B cell (primary cell): Measurements from ENCODE around the gene FBXW4. TPM values are rescaled to one million over a fixed set of nuclear protein-coding genes. Genes with fewer than 3 reads are reported as not detected.

ENCODE experiments used
- ATAC-seq: fragments of 200-7000 bp; cut with Tn5 transposase; one replicate; pipeline ENCODE4 v1.10.0; 2021; ENCODE audit warnings: low read depth, mild to moderate bottlenecking, moderate number of reproducible peaks, moderate library complexity
- CTCF ChIA-PET: fragments of 350-600 bp; sonication (Branson Sonifier 250); formaldehyde crosslinking; loops from one replicate; lab custom pipeline; 2021; ENCODE audit warnings: antibody characterized with exemption, inconsistent platforms; lab: Charles Lee
- POLR2A ChIA-PET: fragments of 350-600 bp; sonication (Branson Sonifier 250); formaldehyde crosslinking; loops from one replicate; lab custom pipeline; 2021; ENCODE audit warnings: antibody characterized with exemption; lab: Charles Lee
- DNase-seq: peaks from one replicate; pipeline ENCODE4 v3.0.0; 2013
- H2AFZ ChIP-seq: 2 replicates; pipeline ENCODE4 v1.6.1; 2012; ENCODE audit warnings: mild to moderate bottlenecking, low read depth, low read length; ENCODE audit not compliant: insufficient read depth, poor library complexity, severe bottlenecking
- H3K27ac ChIP-seq, 2 donors: 1 replicate in 1 of 2; 2 replicates in 1 of 2; pipeline ENCODE4 v1.5.1; 2012 to 2013; ENCODE audit warnings: low read length in 2 of 2, mild to moderate bottlenecking in 2 of 2, moderate library complexity in 1 of 2
- H3K27me3 ChIP-seq, 4 experiments: fragments of 200-600 bp in 1 of 4; sonication (generic) in 1 of 4; replicated peaks in 1 of 4; 1 replicate in 2 of 4; 2 replicates in 2 of 4; pipeline versions ENCODE4 v1.6.1 to v1.7.0; 2013 to 2016; ENCODE audit warnings: low read length in 3 of 4, mild to moderate bottlenecking in 2 of 4, mixed read lengths in 1 of 4, moderate library complexity in 1 of 4; ENCODE audit not compliant: insufficient read depth in 4 of 4, control insufficient read depth in 3 of 4; ENCODE audit errors: control extremely low read depth in 1 of 4
- H3K36me3 ChIP-seq, 2 experiments: replicated peaks in 1 of 2; 1 replicate in 1 of 2; 2 replicates in 1 of 2; pipeline versions ENCODE4 v1.6.1 to v1.7.1; 2013; ENCODE audit warnings: low read length in 1 of 2; ENCODE audit not compliant: insufficient read depth in 2 of 2, control insufficient read depth in 1 of 2; ENCODE audit errors: control extremely low read depth in 1 of 2, extremely low read depth in 1 of 2
- H3K4me1 ChIP-seq, 2 donors: fragments of 200-600 bp in 1 of 2; sonication (generic) in 1 of 2; 1 replicate in 1 of 2; 2 replicates in 1 of 2; pipeline versions ENCODE4 v1.5.1 to v1.6.1; 2013 to 2017; ENCODE audit warnings: low read length in 2 of 2; ENCODE audit not compliant: control insufficient read depth in 2 of 2, insufficient read depth in 2 of 2
- H3K4me2 ChIP-seq: replicated peaks from 2 replicates; pipeline ENCODE3; 2012; ENCODE audit warnings: mild to moderate bottlenecking, low read depth, low read length; ENCODE audit not compliant: poor library complexity, severe bottlenecking
- H3K4me3 ChIP-seq, 5 experiments: fragments of 200-600 bp in 1 of 5; sonication (generic) in 1 of 5; 1 replicate in 3 of 5; 2 replicates in 2 of 5; pipeline versions ENCODE4 v1.5.1 to v1.7.0; 2011 to 2016; ENCODE audit warnings: low read length in 4 of 5, mild to moderate bottlenecking in 4 of 5, low read depth in 2 of 5, control low read depth in 1 of 5, moderate library complexity in 1 of 5; ENCODE audit not compliant: insufficient read depth in 1 of 5; ENCODE audit errors: control extremely low read depth in 1 of 5, extremely low read depth in 1 of 5
- H3K79me2 ChIP-seq: fragments of 200-600 bp; sonication (generic); one replicate; pipeline ENCODE4 v1.6.0; 2016; ENCODE audit warnings: low read length; ENCODE audit not compliant: control insufficient read depth, insufficient read depth
- H3K9ac ChIP-seq: fragments of 200-600 bp; sonication (generic); 2 replicates; pipeline ENCODE4 v1.6.1; 2017; ENCODE audit warnings: mild to moderate bottlenecking, low read length, moderate library complexity
- H3K9me3 ChIP-seq, 3 donors: one replicate each; pipeline versions ENCODE4 v1.6.1 to v1.7.1; 2013; ENCODE audit warnings: low read length in 2 of 3; ENCODE audit not compliant: control insufficient read depth in 2 of 3, insufficient read depth in 1 of 3; ENCODE audit errors: control extremely low read depth in 1 of 3
- H4K20me1 ChIP-seq: 2 replicates; pipeline ENCODE4 v1.6.0; 2012; ENCODE audit warnings: mild to moderate bottlenecking, low read length; ENCODE audit not compliant: insufficient read depth, control insufficient read depth, poor library complexity, severe bottlenecking
- H3K27ac Mint-ChIP-seq: one replicate; pipeline ENCODE4 v1.8.0; 2021; ENCODE audit warnings: mixed read lengths
- H3K27me3 Mint-ChIP-seq: one replicate; pipeline ENCODE4 v1.8.0; 2021; ENCODE audit warnings: mixed read lengths
- H3K4me1 Mint-ChIP-seq: one replicate; pipeline ENCODE4 v1.8.0; 2021; ENCODE audit warnings: mixed read lengths
- H3K4me3 Mint-ChIP-seq: one replicate; pipeline ENCODE4 v1.8.0; 2021; ENCODE audit warnings: mixed read lengths
- H3K9me3 Mint-ChIP-seq: one replicate; pipeline ENCODE4 v1.8.0; 2022; ENCODE audit warnings: mixed read lengths; ENCODE audit not compliant: insufficient read depth
- EZH2 ChIP-seq: IDR thresholded peaks from 2 replicates; pipeline ENCODE4 v1.6.1; 2012; ENCODE audit warnings: borderline replicate concordance, low read depth, mild to moderate bottlenecking, moderate library complexity, low read length; ENCODE audit not compliant: insufficient read depth, poor library complexity, severe bottlenecking
- WGBS: methylation state at CpG from one replicate; pipeline ENCODE4 v1.1.5; 2013; ENCODE audit warnings: missing lambda C conversion rate; ENCODE audit not compliant: insufficient coverage; 5-methylcytosine and 5-hydroxymethylcytosine counted together
- intact Hi-C: fragments of 100-400 bp; cut with micrococcal nuclease; formaldehyde crosslinking; loops from one replicate; pipeline ENCODE4 v1.10.0; 2022
- polyA plus RNA-seq: library from polyadenylated mRNA; depleted of rRNA; stranded (reverse); fragments of >200 nt; gene quantifications from 2 replicates; pipeline ENCODE4 v1.2.3, GENCODE V29; 2012
- total RNA-seq, 2 donors: library from RNA; stranded (reverse); fragments of 120-200 nt in 1 of 2; gene quantifications; 1 replicate in 1 of 2; 2 replicates in 1 of 2; pipeline versions ENCODE4 v1.2.3 to v1.2.4, GENCODE V29; 2013 to 2022
- TF ChIP-seq, protein P1 (sequence below): fragments of 200-600 bp; IDR thresholded peaks from one replicate; pipeline ENCODE4 v1.8.0; 2022; ENCODE audit warnings: antibody characterized with exemption, mild to moderate bottlenecking

FBXW4 gene
- total and polyA plus RNA-seq, 2 donors (not counting 1 experiment from before 2014, with no cell fraction given) = 72.9 to 99.6 TPM

DNA sequence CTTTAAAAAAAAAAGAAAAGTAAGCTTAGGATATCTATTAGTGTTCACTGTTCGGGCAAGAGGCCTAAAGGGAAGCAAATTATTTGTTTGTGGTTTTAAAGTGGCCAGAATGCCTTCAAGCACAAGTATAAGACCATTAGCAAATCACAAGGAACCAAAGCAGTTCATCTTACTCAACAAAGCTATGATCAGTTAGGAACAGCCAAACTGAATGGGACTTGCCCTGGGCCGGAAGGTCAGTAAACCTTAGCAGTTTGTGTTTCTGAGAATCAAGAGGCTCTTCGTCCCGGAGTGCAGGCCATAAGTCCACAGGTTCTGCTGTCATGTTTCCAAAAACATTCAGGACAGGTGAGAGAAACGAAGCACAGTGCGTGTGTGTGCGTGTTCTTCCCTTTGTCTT is 4.5 kb downstream of the FBXW4 start:
- Histone ChIP-seq H3K9ac (no peak overlapping the region), H3K79me2 (peaks cover 90% of the 10 kb centered on the region), H3K9me3 (no peaks in the 10 kb centered on the region), H2AFZ (no peak overlapping the region), H3K36me3 (peaks cover 0 to 16% of the 10 kb centered on the region in 2 experiments), H4K20me1 (peaks cover 63% of the 10 kb centered on the region), H3K27me3 (no peaks in the 10 kb centered on the region), H3K27ac (no peak overlapping the region), H3K4me2 (no peak overlapping the region), H3K4me1 (peaks cover 11 to 20% of the 10 kb centered on the region in 2 donors), H3K4me3 (no peak overlapping the region)
- ATAC-seq (no peak), DNase-seq (no peak)
- POLR2A ChIA-PET = no interaction called here
- Mint-ChIP-seq H3K9me3 (no peaks in the 10 kb centered on the region), H3K27me3 (no peaks in the 10 kb centered on the region), H3K27ac (peak overlapping the region; percentile 20), H3K4me1 (peaks cover 72% of the 10 kb centered on the region), H3K4me3 (no peak overlapping the region)
- CTCF ChIA-PET = no interaction called here
- 98% methylated on average over 6 of the region's 7 CpGs for WGBS
- TF ChIP-seq EZH2 = no peak
- TF ChIP-seq, protein P1, sequence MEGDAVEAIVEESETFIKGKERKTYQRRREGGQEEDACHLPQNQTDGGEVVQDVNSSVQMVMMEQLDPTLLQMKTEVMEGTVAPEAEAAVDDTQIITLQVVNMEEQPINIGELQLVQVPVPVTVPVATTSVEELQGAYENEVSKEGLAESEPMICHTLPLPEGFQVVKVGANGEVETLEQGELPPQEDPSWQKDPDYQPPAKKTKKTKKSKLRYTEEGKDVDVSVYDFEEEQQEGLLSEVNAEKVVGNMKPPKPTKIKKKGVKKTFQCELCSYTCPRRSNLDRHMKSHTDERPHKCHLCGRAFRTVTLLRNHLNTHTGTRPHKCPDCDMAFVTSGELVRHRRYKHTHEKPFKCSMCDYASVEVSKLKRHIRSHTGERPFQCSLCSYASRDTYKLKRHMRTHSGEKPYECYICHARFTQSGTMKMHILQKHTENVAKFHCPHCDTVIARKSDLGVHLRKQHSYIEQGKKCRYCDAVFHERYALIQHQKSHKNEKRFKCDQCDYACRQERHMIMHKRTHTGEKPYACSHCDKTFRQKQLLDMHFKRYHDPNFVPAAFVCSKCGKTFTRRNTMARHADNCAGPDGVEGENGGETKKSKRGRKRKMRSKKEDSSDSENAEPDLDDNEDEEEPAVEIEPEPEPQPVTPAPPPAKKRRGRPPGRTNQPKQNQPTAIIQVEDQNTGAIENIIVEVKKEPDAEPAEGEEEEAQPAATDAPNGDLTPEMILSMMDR = no peak
- intact Hi-C loops = loop anchor here (5.0 kb wide), 1 partner anchor 103 kb away; the partner anchor contains the start of genes DPCD and POLL

DNA sequence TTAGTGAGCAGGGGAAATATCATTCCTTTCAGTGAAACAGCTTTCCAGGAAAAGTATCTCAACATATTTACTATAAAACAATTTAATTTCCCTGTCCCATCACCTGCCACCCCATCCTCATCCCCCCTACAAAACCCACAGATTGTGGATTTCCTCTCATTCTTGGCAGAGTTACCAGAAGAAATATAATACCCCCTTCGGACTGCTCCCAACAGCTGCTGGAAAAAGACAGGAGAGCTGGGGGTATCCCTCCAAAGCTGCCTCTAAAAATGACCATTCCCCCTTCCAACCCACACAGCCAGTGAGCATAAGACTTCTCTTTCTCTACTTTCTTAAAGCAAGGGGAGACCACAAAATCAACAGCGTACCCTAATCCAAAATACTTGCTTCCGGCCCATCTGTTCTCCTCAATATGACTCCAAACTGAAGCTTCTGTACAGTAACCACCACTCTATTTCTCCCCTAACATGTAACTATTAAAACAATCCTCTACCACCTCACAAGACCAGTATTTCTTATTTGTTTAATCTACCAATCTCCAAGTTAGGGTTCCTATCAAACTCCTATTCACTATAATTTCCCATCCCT is 7.8 kb downstream of the FBXW4 start:
- H3K36me3 ChIP-seq = peaks cover 0 to 16% of the 10 kb centered on the region in 2 experiments
- ATAC-seq = no peak
- intact Hi-C loops = no loop called here
- H3K9me3 Mint-ChIP-seq = no peaks in the 10 kb centered on the region
- no peak overlapping the region for H3K9ac ChIP-seq
- H3K4me2 ChIP-seq = no peak overlapping the region
- TF ChIP-seq, protein P1 = no peak
- no peak for TF ChIP-seq EZH2
- no peak overlapping the region for H3K4me3 Mint-ChIP-seq
- H3K27ac Mint-ChIP-seq = no peak overlapping the region
- no peak for DNase-seq
- no peaks in the 10 kb centered on the region for H3K27me3 ChIP-seq
- peaks cover 4 to 10% of the 10 kb centered on the region in 2 donors for H3K4me1 ChIP-seq
- H3K27me3 Mint-ChIP-seq = no peaks in the 10 kb centered on the region
- peaks cover 79% of the 10 kb centered on the region for H3K4me1 Mint-ChIP-seq
- H4K20me1 ChIP-seq = peaks cover 93% of the 10 kb centered on the region
- no peak overlapping the region for H3K27ac ChIP-seq
- H3K79me2 ChIP-seq = peaks cover 98% of the 10 kb centered on the region
- POLR2A ChIA-PET = no interaction called here
- 73% methylated on average over 3 of the region's 3 CpGs for WGBS
- no peak overlapping the region for H3K4me3 ChIP-seq
- CTCF ChIA-PET = no interaction called here
- H2AFZ ChIP-seq = no peak overlapping the region
- peaks cover 0 to 5% (median 3%) of the 10 kb centered on the region in 3 donors for H3K9me3 ChIP-seq
